Measurements from ENCODE around the gene WDR36.

GRCh38 chr5:111115229-111115628 lies 23.1 kb downstream of the WDR36 start:
- TF ChIP-seq CTCF (IDR thresholded peaks at IDR 0.05) (no peak), POLR2AphosphoS5 (IDR thresholded peaks at IDR 0.05; ENCODE audit: insufficient read depth in 1 of 2, low read depth in 1 of 2) (no peak)

All from vagina (tissue), 2 donors.